ENCODE measurements around the gene GPC6. TPM values are rescaled to one million over a fixed set of nuclear protein-coding genes. Genes with fewer than 3 reads are reported as not detected.

GPC6 gene
- total and polyA plus RNA-seq, 2 experiments from 2014 or later = 14.4 to 20.8 TPM

GRCh38 chr13:93814658-93815057, 588.1 kb downstream of the GPC6 start:
- TF ChIP-seq EZH2phosphoT487 (IDR thresholded peaks at IDR 0.05; ENCODE audit: insufficient read depth, low read depth) (no peak), EZH2 (IDR thresholded peaks at IDR 0.05; ENCODE audit: insufficient read depth, poor library complexity, severe bottlenecking) (no peak)
- Histone ChIP-seq H3K4me3 (no peak overlapping the region), H2AFZ (no peak overlapping the region), H3K4me2 (ENCODE audit: unreplicated experiment) (no peak overlapping the region), H3K27me3 (replicated peaks; ENCODE audit: insufficient read depth) (no peaks in the 10 kb centered on the region), H3K36me3 (ENCODE audit: low read depth) (no peaks in the 10 kb centered on the region), H3K9me2 (ENCODE audit: insufficient read depth) (no peaks in the 10 kb centered on the region), H3K79me2 (ENCODE audit: insufficient read depth) (no peaks in the 10 kb centered on the region), H4K20me1 (ENCODE audit: insufficient read depth) (no peaks in the 10 kb centered on the region), H3F3A (ENCODE audit: insufficient read depth) (no peaks in the 10 kb centered on the region), H3K9me3 (ENCODE audit: low read depth) (no peaks in the 10 kb centered on the region), H3K9ac (no peak overlapping the region), H3K27ac (no peak overlapping the region), H3K4me1 (ENCODE audit: insufficient read depth) (no peaks in the 10 kb centered on the region)
- DNase-seq = no peak
- in situ Hi-C loops (cut with MboI) = no loop called here
- 64 to 80% methylated on average over 3 of the region's 3 CpGs for WGBS, 2 experiments (ENCODE audit: low coverage in 1 of 2, low lambda C conversion rate in 2 of 2, missing lambda C conversion rate in 2 of 2)

- in situ Hi-C loops (cut with MboI) = no loop called here
- no peaks in the 10 kb centered on the region for H4K20me1 ChIP-seq (ENCODE audit: insufficient read depth)
- H3K27ac ChIP-seq = no peak overlapping the region
- WGBS, 2 experiments (ENCODE audit: low coverage in 1 of 2, low lambda C conversion rate in 2 of 2, missing lambda C conversion rate in 2 of 2) = 84 to 89% methylated on average over 3 of the region's 3 CpGs
- H3K9ac ChIP-seq = no peak overlapping the region
- no peaks in the 10 kb centered on the region for H3K9me3 ChIP-seq (ENCODE audit: low read depth)
- TF ChIP-seq EZH2 (IDR thresholded peaks at IDR 0.05; ENCODE audit: insufficient read depth, poor library complexity, severe bottlenecking) (no peak), EZH2phosphoT487 (IDR thresholded peaks at IDR 0.05; ENCODE audit: insufficient read depth, low read depth) (no peak)
- no peaks in the 10 kb centered on the region for H3F3A ChIP-seq (ENCODE audit: insufficient read depth)
- no peak for DNase-seq
- H3K4me1 ChIP-seq (ENCODE audit: insufficient read depth) = no peaks in the 10 kb centered on the region
- H2AFZ ChIP-seq = no peak overlapping the region
- H3K27me3 ChIP-seq (replicated peaks; ENCODE audit: insufficient read depth) = no peaks in the 10 kb centered on the region
- H3K9me2 ChIP-seq (ENCODE audit: insufficient read depth) = no peaks in the 10 kb centered on the region
- H3K4me2 ChIP-seq (ENCODE audit: unreplicated experiment) = no peak overlapping the region
- H3K36me3 ChIP-seq (ENCODE audit: low read depth) = no peaks in the 10 kb centered on the region
- H3K4me3 ChIP-seq = no peak overlapping the region
- no peaks in the 10 kb centered on the region for H3K79me2 ChIP-seq (ENCODE audit: insufficient read depth)
These were observed 591.7 kb downstream of the GPC6 start for GRCh38 chr13:93818345-93818744.

GRCh38 chr13:93819331-93819890, 592.8 kb downstream of the GPC6 start:
- no peaks in the 10 kb centered on the region for H3K79me2 ChIP-seq (ENCODE audit: insufficient read depth)
- TF ChIP-seq EZH2 (IDR thresholded peaks at IDR 0.05; ENCODE audit: insufficient read depth, poor library complexity, severe bottlenecking) (no peak), EZH2phosphoT487 (IDR thresholded peaks at IDR 0.05; ENCODE audit: insufficient read depth, low read depth) (no peak)
- in situ Hi-C loops (cut with MboI) = no loop called here

GRCh38 chr13:93824286-93824685, 597.7 kb downstream of the GPC6 start:
- TF ChIP-seq EZH2phosphoT487 (IDR thresholded peaks at IDR 0.05; ENCODE audit: insufficient read depth, low read depth) = no peak
- no peak for TF ChIP-seq EZH2 (IDR thresholded peaks at IDR 0.05; ENCODE audit: insufficient read depth, poor library complexity, severe bottlenecking)
- in situ Hi-C loops (cut with MboI) = no loop called here
- DNase-seq = no peak

More at GRCh38 chr13:93819331-93819890, 592.8 kb downstream of the GPC6 start:
- Histone ChIP-seq H3K27me3 (replicated peaks; ENCODE audit: insufficient read depth) (no peaks in the 10 kb centered on the region), H3K9me2 (ENCODE audit: insufficient read depth) (no peaks in the 10 kb centered on the region), H3K4me2 (ENCODE audit: unreplicated experiment) (no peak overlapping the region), H2AFZ (no peak overlapping the region), H3F3A (ENCODE audit: insufficient read depth) (no peaks in the 10 kb centered on the region), H3K4me3 (no peak overlapping the region), H3K36me3 (ENCODE audit: low read depth) (no peaks in the 10 kb centered on the region), H3K9ac (no peak overlapping the region), H3K9me3 (ENCODE audit: low read depth) (no peaks in the 10 kb centered on the region), H3K27ac (no peak overlapping the region), H4K20me1 (ENCODE audit: insufficient read depth) (no peaks in the 10 kb centered on the region), H3K4me1 (ENCODE audit: insufficient read depth) (no peaks in the 10 kb centered on the region)
- 78 to 81% methylated on average over 3 of the region's 3 CpGs for WGBS, 2 experiments (ENCODE audit: low coverage in 1 of 2, low lambda C conversion rate in 2 of 2, missing lambda C conversion rate in 2 of 2)
- DNase-seq = no peak

More at GRCh38 chr13:93824286-93824685, 597.7 kb downstream of the GPC6 start:
- Histone ChIP-seq H3K4me3 (no peak overlapping the region), H3K9me2 (ENCODE audit: insufficient read depth) (no peaks in the 10 kb centered on the region), H3K79me2 (ENCODE audit: insufficient read depth) (no peaks in the 10 kb centered on the region), H3K27me3 (replicated peaks; ENCODE audit: insufficient read depth) (no peaks in the 10 kb centered on the region), H3K4me1 (ENCODE audit: insufficient read depth) (no peaks in the 10 kb centered on the region), H3K36me3 (ENCODE audit: low read depth) (no peaks in the 10 kb centered on the region), H3K9me3 (ENCODE audit: low read depth) (no peaks in the 10 kb centered on the region), H3K9ac (no peak overlapping the region), H4K20me1 (ENCODE audit: insufficient read depth) (no peaks in the 10 kb centered on the region), H3K27ac (no peak overlapping the region), H2AFZ (no peak overlapping the region), H3K4me2 (ENCODE audit: unreplicated experiment) (no peak overlapping the region), H3F3A (ENCODE audit: insufficient read depth) (no peaks in the 10 kb centered on the region)
- WGBS, 2 experiments (ENCODE audit: low coverage in 1 of 2, low lambda C conversion rate in 2 of 2, missing lambda C conversion rate in 2 of 2) = 86 to 87% methylated on average over 3 of the region's 3 CpGs

Measured in GM23248 (cell line).